PC-3 (cell line): ENCODE measurements around the gene FYTTD1. TPM values are rescaled to one million over a fixed set of nuclear protein-coding genes. Genes with fewer than 3 reads are reported as not detected.

Experiments
- ATAC-seq: fragments of 200-7000 bp; cut with Tn5 transposase; 2 replicates; pipeline ENCODE4 v1.9.1; 2020; ENCODE audit warnings: mild to moderate bottlenecking, moderate library complexity
- BruUV-seq: library from RNA; stranded (reverse); fragments of 400-500 nt; replicated peaks from 2 replicates; lab custom pipeline; 2021; lab: Mats Ljungman, UMichigan
- CTCF ChIA-PET: fragments of 300-600 bp; sonication (Branson Sonifier 250); formaldehyde crosslinking; loops from one replicate; lab custom pipeline; 2022; ENCODE audit warnings: antibody characterized with exemption; lab: Charles Lee
- POLR2A ChIA-PET: fragments of 300-600 bp; sonication (Branson Sonifier 250); formaldehyde crosslinking; loops from one replicate; lab custom pipeline; 2022; ENCODE audit warnings: antibody characterized with exemption; ENCODE audit not compliant: unreplicated experiment; lab: Charles Lee
- DNase-seq: peaks from one replicate; pipeline ENCODE4 v3.0.0-alpha.2; 2015
- H2AFZ ChIP-seq: fragments of 300-600 bp; sonication (generic); 2 replicates; pipeline ENCODE4 v1.6.0; 2016; ENCODE audit warnings: antibody characterized with exemption, low read length
- H3F3A ChIP-seq: fragments of 300-600 bp; sonication (generic); one replicate; pipeline ENCODE4 v1.6.0; 2017; ENCODE audit warnings: antibody characterized with exemption, low read length, control low read depth, mild to moderate bottlenecking; ENCODE audit not compliant: unreplicated experiment
- H3K27ac ChIP-seq: fragments of 300-600 bp; sonication (generic); 2 replicates; pipeline ENCODE4 v1.5.1; 2016; ENCODE audit warnings: mild to moderate bottlenecking, low read length
- H3K27me3 ChIP-seq: fragments of 300-600 bp; sonication (generic); 2 replicates; pipeline ENCODE4 v1.6.1; 2016; ENCODE audit warnings: low read length, mixed read lengths
- H3K36me3 ChIP-seq: fragments of 300-600 bp; sonication (generic); 2 replicates; pipeline ENCODE4 v1.6.1; 2016; ENCODE audit warnings: low read depth, mixed run types, low read length, mixed read lengths
- H3K4me1 ChIP-seq: fragments of 300-600 bp; sonication (generic); 2 replicates; pipeline ENCODE4 v1.5.1; 2016; ENCODE audit warnings: low read length; ENCODE audit not compliant: insufficient read depth
- H3K4me2 ChIP-seq: fragments of 300-600 bp; sonication (generic); 2 replicates; pipeline ENCODE4 v1.6.0; 2016; ENCODE audit warnings: low read length
- H3K4me3 ChIP-seq: fragments of 300-600 bp; sonication (generic); 2 replicates; pipeline ENCODE4 v1.5.1; 2016; ENCODE audit warnings: mild to moderate bottlenecking, low read length, mixed read lengths
- H3K79me2 ChIP-seq: fragments of 300-600 bp; sonication (generic); 2 replicates; pipeline ENCODE4 v1.6.1; 2017; ENCODE audit warnings: low read length, mixed read lengths
- H3K9ac ChIP-seq: fragments of 300-600 bp; sonication (generic); 2 replicates; pipeline ENCODE4 v1.6.0; 2016; ENCODE audit warnings: mild to moderate bottlenecking, low read length
- H3K9me2 ChIP-seq: fragments of 300-600 bp; sonication (generic); replicated peaks from 2 replicates; pipeline ENCODE4 v1.6.1; 2016; ENCODE audit warnings: mixed run types, low read length, mixed read lengths
- H3K9me3 ChIP-seq: fragments of 300-600 bp; sonication (generic); 2 replicates; pipeline ENCODE4 v1.6.1; 2016; ENCODE audit warnings: low read length, mixed read lengths
- H4K20me1 ChIP-seq: fragments of 300-600 bp; sonication (generic); 2 replicates; pipeline ENCODE4 v1.6.1; 2016; ENCODE audit warnings: low read length, mixed read lengths
- CTCF ChIP-seq: fragments of 300-600 bp; sonication (generic); conservative IDR thresholded peaks from 2 replicates; pipeline ENCODE4 v1.5.1; 2017; ENCODE audit warnings: antibody characterized with exemption, low read depth, mild to moderate bottlenecking, low read length
- EZH2 ChIP-seq: fragments of 300-600 bp; sonication (generic); IDR thresholded peaks from one replicate; pipeline ENCODE4 v1.6.1; 2017; ENCODE audit warnings: antibody characterized with exemption, mild to moderate bottlenecking, low read length; ENCODE audit not compliant: unreplicated experiment
- EZH2phosphoT487 ChIP-seq: fragments of 300-600 bp; sonication (generic); IDR thresholded peaks from 2 replicates; pipeline ENCODE4 v1.6.1; 2018; ENCODE audit warnings: mild to moderate bottlenecking, antibody characterized with exemption, low read length, borderline replicate concordance
- intact Hi-C: fragments of 100-400 bp; cut with micrococcal nuclease; formaldehyde crosslinking; loops from 2 replicates; pipeline ENCODE4 v1.9.0; 2023
- total RNA-seq: library from RNA; depleted of rRNA; stranded (reverse); fragments of >200 nt; gene quantifications from 2 replicates; pipeline ENCODE4 v1.2.3, GENCODE V29; 2014

FYTTD1 gene
- total RNA-seq, 1 experiment from 2014 or later = 85.4 TPM

- no peaks in the 10 kb centered on the region for H3K9me3 ChIP-seq
- H3F3A ChIP-seq = no peaks in the 10 kb centered on the region
- ChIA-PET CTCF (interaction anchor here (0.5 to 1.4 kb wide), 4 partner anchors 18 to 152 kb away, joined by 3 read pairs; no protein-coding TSS in a partner anchor), POLR2A (no interaction called here)
- no peaks in the 10 kb centered on the region for H3K27me3 ChIP-seq
- H3K4me3 ChIP-seq = peak overlapping the region; percentile 74
- H3K4me1 ChIP-seq = peaks cover 26% of the 10 kb centered on the region
- H2AFZ ChIP-seq = peak overlapping the region; percentile 95
- BruUV-seq = TSS peak; percentile 63
- peaks cover 2% of the 10 kb centered on the region; the same call in 1 of the 2 replicates for H3K36me3 ChIP-seq
- peak; percentile 29 for DNase-seq
- peaks cover 19% of the 10 kb centered on the region; the same call in 1 of the 2 replicates for H4K20me1 ChIP-seq
- TF ChIP-seq EZH2 (no peak), EZH2phosphoT487 (no peak), CTCF (no peak)
- no peaks in the 10 kb centered on the region for H3K9me2 ChIP-seq
- H3K79me2 ChIP-seq = peaks cover 60% of the 10 kb centered on the region
- H3K4me2 ChIP-seq = peak overlapping the region; percentile 80
- intact Hi-C loops = loop anchor here (5.0 kb wide), 1 partner anchor 41 kb away; the partner anchor contains the start of gene LRCH3
- H3K9ac ChIP-seq = peak overlapping the region; percentile 89
- peak; percentile 1; the same call in 1 of the 2 replicates for ATAC-seq
- H3K27ac ChIP-seq = peak overlapping the region; percentile 72
Observed at GRCh38 chr3:197750858-197751737, 1.4 kb downstream of the FYTTD1 start.

- Histone ChIP-seq H3K4me3 (peak overlapping the region; percentile 74), H3K36me3 (peaks cover 11% of the 10 kb centered on the region; the same call in 1 of the 2 replicates), H2AFZ (no peak overlapping the region), H3K9me3 (no peaks in the 10 kb centered on the region), H3K9ac (no peak overlapping the region), H3K9me2 (no peaks in the 10 kb centered on the region), H4K20me1 (peaks cover 19% of the 10 kb centered on the region; the same call in 1 of the 2 replicates), H3K4me1 (peaks cover 26% of the 10 kb centered on the region), H3K27ac (no peak overlapping the region), H3K27me3 (no peaks in the 10 kb centered on the region), H3K79me2 (peaks cover 70% of the 10 kb centered on the region), H3K4me2 (peak overlapping the region; percentile 80), H3F3A (no peaks in the 10 kb centered on the region)
- DNase-seq = no peak
- ChIA-PET CTCF (no interaction called here), POLR2A (no interaction called here)
- ATAC-seq = no peak
- BruUV-seq = no TSS peak
- TF ChIP-seq EZH2phosphoT487 (no peak), CTCF (no peak), EZH2 (no peak)
- intact Hi-C loops = loop anchor here (5.0 kb wide), 1 partner anchor 40 kb away; the partner anchor contains the start of gene LRCH3
Observed at GRCh38 chr3:197752107-197752506, 2.4 kb downstream of the FYTTD1 start.
